Liver (tissue), 3 donors: ENCODE results near the gene ZNF185.

Experiments used
- ATF3 ChIP-seq: IDR thresholded peaks from 2 replicates; pipeline ENCODE4 v1.6.1; 2016; ENCODE audit warnings: antibody characterized with exemption
- CTCF ChIP-seq: fragments of 150-350 bp; IDR thresholded peaks from 2 replicates; pipeline ENCODE4 v1.5.1; 2017; ENCODE audit warnings: improper control_type of control experiment, low read depth, low read length; ENCODE audit not compliant: missing input control
- donor health status: healthy.
- donor health status: healthy.

GRCh38 chrX:152913910-152914309 is 16.0 kb downstream of the ZNF185 start:
- TF ChIP-seq ATF3 (no peak), CTCF (no peak)
